GM19467 (cell line): ENCODE results near the gene MLEC.
"Not testable (repeated sequence)": the region's sequence is repeated elsewhere in the genome, so short reads cannot be mapped to it uniquely, and the experiment has no call there.

Experiments
- ATAC-seq: cut with Tn5 transposase; IDR thresholded peaks from one replicate; pipeline ENCODE4 v1.9.1; 2021; ENCODE audit warnings: mild to moderate bottlenecking, moderate library complexity; ENCODE audit not compliant: unreplicated experiment

The MLEC gene

DNA sequence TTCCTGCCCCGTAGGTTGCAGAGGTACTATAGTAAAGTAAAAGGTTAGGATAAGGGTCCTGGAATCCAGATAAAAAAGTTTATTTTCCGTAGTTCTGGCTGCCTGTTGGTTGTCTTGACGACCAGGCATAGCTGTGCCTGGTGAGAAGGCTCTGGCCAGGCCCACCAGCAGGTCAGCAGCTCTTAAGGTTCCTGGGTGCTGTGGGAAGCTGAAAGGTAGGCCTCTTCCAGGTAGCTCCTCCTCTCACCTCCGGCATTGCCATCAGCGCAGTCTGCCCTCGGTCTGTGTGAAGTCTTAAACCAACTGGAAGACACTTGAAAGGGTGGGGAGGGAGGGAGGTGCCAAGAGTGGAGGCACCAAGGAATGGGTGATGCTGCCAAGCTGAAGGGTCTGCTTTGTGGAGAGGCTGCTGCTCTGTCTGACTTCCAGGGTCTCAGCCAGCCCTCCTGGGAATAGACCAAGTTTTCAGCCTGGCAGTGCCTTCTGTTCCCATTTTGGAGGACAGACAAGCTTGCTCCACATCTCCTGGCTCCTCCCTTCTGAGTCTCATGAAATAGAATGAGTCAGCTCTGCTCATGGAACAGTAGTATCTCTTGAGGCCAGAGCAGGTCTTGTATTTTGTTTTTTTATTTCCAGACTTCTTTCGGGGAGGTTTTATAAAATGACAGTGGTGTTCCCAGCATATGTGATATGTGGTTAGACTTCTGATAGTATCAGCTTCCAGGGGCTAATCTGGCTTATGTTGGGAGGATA is 33.5 kb downstream of the MLEC start:
- ATAC-seq, result no peak

GRCh38 chr12:120720987-120721801 is 34.2 kb downstream of the MLEC start:
- no peak for ATAC-seq

DNA sequence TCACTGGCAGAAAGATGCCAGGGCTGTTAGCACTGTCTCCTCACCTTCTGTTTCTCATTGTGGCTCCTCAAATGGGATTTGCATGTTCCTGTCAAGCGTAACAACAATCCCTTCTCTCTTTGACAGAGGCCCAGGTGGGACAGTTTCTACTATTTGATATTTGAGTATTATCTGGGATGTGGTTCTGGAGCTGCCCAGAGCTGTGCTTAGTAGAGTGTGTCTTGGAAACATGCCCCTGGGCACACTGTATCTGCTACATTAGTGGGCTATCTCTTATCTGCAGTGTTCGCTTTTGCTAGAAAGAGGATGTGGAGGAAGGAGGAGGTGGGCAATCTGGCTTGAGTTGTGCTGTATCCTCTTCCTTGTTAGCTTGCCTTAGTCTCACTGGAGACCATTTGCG is 34.9 kb downstream of the MLEC start:
- ATAC-seq, result no peak

GRCh38 chr12:120722784-120723183 is 35.8 kb downstream of the MLEC start:
- ATAC-seq, result no peak

DNA sequence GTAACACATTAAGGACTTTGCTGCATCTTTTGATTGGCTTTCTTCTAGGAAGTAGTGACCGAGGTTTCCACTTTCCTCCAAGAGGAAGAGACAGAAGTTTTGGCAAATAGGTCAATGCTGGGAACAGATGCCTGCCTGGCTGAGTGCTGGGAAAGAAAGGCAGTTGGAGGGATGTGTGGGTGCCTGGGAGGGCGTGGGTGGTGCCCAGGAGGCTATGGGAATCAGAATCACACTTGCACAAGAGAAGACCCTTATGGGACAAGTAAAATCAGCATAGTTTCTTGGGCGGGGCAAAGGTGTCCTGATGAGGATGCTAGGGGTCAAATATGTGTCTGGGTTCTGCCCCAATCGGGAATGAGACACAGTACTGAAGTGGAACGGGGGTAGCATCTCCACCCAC is 37.8 kb downstream of the MLEC start:
- no peak for ATAC-seq

DNA sequence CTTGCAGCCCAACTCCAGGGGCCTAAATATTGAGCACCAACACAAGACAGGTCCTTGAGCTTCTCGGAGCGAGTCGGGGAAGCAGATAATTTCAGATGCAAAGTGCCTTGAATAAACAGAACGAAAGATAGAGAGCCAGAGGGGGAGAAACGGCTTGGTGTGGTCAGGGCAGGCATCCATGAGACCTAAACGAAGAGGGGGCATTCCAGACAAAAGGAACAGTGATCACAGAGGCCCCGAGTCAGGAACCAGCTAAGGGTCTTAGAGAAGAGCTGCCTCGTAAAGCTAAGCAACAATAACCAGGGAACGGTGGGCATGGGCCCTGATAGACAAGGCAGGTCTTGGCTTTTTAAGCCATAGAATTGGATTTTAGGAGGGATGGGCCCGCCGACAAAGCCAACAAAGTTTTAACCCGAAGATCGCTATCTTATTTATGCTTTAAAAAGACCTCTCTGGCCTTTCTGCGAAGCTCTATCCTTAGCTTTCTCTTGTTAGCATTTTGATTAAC is 38.3 kb downstream of the MLEC start:
- ATAC-seq, result no peak

- ATAC-seq, result peak; percentile 88
Measured at GRCh38 chr12:120725659-120726509, 38.9 kb downstream of the MLEC start, which contains the start of gene ACADS. ACADS (plus strand) TSS chr12:120725826; CDS start chr12:120725886, 60 bp downstream.

- no peak for ATAC-seq
Measured at GRCh38 chr12:120726510-120726793, 39.5 kb downstream of the MLEC start.

GRCh38 chr12:120726961-120727360 is 40.0 kb downstream of the MLEC start:
- no peak for ATAC-seq

DNA sequence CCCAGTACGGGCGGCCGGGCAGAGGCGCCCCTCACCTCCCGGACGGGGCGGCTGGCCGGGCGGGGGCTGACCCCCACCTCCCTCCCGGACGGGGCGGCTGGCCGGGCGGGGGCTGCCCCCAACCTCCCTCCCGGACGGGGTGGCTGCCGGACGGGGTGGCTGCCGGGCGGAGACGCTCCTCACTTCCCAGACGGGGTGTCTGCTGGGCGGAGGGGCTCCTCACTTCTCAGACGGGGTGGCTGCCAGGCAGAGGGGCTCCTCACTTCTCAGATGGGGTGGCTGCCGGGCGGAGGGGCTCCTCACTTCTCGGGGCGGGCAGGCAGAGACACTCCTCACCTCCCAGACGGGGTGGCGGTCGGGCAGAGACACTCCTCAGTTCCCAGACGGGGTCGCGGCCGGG is 45.2 kb downstream of the MLEC start:
- ATAC-seq, result not testable (repeated sequence)

GRCh38 chr12:120733574-120733973 is 46.6 kb downstream of the MLEC start:
- ATAC-seq, result no peak

GRCh38 chr12:120734210-120734609 is 47.3 kb downstream of the MLEC start:
- ATAC-seq, result no peak

- ATAC-seq, result no peak
Measured at GRCh38 chr12:120735181-120735580, 48.2 kb downstream of the MLEC start.

DNA sequence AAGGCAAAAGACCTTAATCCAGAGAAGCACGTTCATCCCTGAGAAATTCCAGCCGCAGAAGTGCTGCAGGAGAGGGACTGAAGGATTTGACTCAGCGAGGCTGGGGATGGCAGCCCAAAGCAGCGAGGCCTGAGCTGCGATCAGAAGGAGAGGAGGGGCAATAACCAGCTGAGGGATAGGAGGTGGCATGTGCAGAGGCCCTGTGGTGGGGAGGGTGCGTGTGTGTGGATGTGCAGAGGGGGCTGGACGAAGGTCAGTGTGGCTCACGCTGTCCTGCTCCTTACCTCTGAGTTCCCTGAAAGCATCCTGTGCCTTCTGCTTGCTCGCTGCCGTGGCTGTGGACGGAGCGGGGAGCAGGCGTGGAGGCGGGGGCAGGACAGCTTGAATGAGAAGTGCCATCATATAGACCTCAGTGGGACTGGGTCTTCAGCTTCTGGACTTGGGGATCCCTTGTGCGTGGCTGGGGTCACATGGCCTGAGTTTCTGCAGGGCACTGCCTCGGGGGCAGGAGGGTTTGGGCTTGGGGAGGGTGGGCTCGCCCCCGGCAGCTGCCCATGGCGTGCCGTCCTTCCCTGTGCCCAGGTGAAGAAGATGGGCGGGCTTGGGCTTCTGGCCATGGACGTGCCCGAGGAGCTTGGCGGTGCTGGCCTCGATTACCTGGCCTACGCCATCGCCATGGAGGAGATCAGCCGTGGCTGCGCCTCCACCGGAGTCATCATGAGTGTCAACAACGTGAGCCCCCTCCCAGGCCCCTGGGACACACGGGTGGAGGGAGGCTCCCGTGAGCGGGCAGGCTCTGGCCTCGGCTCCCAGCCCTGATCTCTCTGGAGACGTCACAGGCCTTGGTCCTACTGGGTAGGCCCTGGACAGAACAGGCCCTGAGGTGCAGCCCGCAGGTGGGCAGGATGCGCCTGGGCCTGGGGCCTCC is 49.7 kb downstream of the MLEC start:
- no peak for ATAC-seq

DNA sequence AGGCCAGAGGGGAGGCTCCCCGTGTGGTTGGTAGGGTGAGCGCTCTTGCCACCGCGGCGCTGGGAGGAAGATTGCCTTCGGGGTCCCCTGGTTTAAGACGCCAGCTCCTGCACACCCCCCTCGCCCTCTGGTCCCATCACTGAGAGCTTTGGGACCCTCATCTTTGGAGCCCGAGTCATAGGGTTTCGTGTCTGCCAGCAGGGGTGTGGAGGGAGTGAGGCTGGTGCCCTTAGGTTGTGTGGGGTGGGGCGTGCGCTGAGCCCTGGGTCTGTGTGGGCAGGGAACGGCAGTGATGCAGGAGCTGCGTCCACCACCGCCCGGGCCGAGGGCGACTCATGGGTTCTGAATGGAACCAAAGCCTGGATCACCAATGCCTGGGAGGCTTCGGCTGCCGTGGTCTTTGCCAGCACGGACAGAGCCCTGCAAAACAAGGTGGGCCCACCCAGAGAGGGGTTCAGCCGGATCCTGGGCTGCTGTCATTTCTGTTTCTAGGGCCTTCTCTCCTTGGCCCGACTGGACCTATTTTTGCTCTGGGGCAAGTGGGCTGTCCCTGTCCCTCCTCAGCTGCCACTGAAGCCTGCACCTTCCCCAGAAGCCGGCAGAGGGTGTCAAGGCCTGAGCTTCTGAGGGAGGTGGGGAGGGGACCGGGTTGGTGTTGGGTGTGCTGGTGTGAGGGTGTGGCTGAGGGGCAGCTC is 50.8 kb downstream of the MLEC start:
- no peak for ATAC-seq

DNA sequence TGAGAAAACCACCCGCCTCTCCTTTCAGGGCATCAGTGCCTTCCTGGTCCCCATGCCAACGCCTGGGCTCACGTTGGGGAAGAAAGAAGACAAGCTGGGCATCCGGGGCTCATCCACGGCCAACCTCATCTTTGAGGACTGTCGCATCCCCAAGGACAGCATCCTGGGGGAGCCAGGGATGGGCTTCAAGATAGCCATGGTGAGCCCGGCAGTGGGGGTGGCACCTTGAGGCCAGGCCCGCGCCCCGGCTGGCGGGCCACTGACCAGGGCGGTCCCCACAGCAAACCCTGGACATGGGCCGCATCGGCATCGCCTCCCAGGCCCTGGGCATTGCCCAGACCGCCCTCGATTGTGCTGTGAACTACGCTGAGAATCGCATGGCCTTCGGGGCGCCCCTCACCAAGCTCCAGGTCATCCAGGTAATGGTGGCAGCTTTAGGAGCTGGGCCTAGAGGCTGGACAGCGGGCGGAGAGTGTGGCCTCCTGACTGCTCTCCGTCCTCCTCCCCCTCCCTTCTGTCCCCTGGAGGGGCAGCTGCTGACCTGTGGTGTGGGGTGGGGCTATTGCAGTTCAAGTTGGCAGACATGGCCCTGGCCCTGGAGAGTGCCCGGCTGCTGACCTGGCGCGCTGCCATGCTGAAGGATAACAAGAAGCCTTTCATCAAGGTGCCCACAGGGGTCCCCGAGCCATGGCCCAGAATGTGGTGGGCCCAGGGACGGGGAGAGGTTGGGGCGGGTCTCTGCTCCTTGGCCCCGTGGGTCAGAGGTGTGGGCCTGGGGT is 51.5 kb downstream of the MLEC start:
- ATAC-seq, result no peak

GRCh38 chr12:120739031-120739762 is 52.2 kb downstream of the MLEC start:
- no peak for ATAC-seq
